Spleen (tissue), 11 donors: ENCODE measurements around the gene RNF31. TPM values are rescaled to one million over a fixed set of nuclear protein-coding genes. Genes with fewer than 3 reads are reported as not detected.

ENCODE experiments used
- DNase-seq: peaks from one replicate; pipeline ENCODE4 v3.0.0-alpha.2; 2020
- H3K27ac ChIP-seq, 8 donors: fragments of 200-600 bp; sonication (generic) in 7 of 8; 1 replicate in 4 of 8; 2 replicates in 4 of 8; pipeline versions ENCODE4 v1.5.0 to v1.8.0; 2016 to 2021; ENCODE audit warnings: inconsistent platforms in 4 of 8, mild to moderate bottlenecking in 4 of 8, moderate library complexity in 1 of 8
- H3K27me3 ChIP-seq, 7 donors: fragments of 200-600 bp; sonication (generic) in 6 of 7; replicated peaks in 1 of 7; 1 replicate in 4 of 7; 2 replicates in 3 of 7; pipeline versions ENCODE4 v1.5.0 to v1.8.0; 2016 to 2021; ENCODE audit warnings: inconsistent platforms in 3 of 7, mild to moderate bottlenecking in 1 of 7
- H3K36me3 ChIP-seq, 6 donors: fragments of 200-600 bp; sonication (generic) in 5 of 6; 1 replicate in 4 of 6; 2 replicates in 2 of 6; pipeline versions ENCODE4 v1.5.0 to v1.8.0; 2016 to 2021; ENCODE audit warnings: inconsistent platforms in 2 of 6
- H3K4me1 ChIP-seq, 6 donors: fragments of 200-600 bp; sonication (generic) in 5 of 6; 1 replicate in 3 of 6; 2 replicates in 3 of 6; pipeline versions ENCODE4 v1.5.0 to v1.8.0; 2016 to 2021; ENCODE audit warnings: inconsistent platforms in 3 of 6
- H3K4me3 ChIP-seq, 8 donors: fragments of 200-600 bp; sonication (generic) in 7 of 8; 1 replicate in 4 of 8; 2 replicates in 4 of 8; pipeline versions ENCODE4 v1.5.0 to v1.8.0; 2016 to 2021; ENCODE audit warnings: inconsistent platforms in 4 of 8, mild to moderate bottlenecking in 4 of 8, moderate library complexity in 2 of 8
- H3K9me3 ChIP-seq, 8 donors: fragments of 200-600 bp; sonication (generic) in 7 of 8; 1 replicate in 4 of 8; 2 replicates in 4 of 8; pipeline versions ENCODE4 v1.5.0 to v1.8.0; 2016 to 2021; ENCODE audit warnings: inconsistent platforms in 4 of 8
- CTCF ChIP-seq, 11 experiments: fragments of 200-600 bp in 7 of 11; fragments of 450-650 bp in 4 of 11; sonication (generic) in 4 of 11; IDR thresholded peaks in 8 of 11; conservative IDR thresholded peaks in 3 of 11; 1 replicate in 7 of 11; 2 replicates in 4 of 11; pipeline versions ENCODE4 v1.4.0 to v1.8.0; 2016 to 2021; ENCODE audit warnings: antibody characterized with exemption in 11 of 11, inconsistent platforms in 4 of 11, mild to moderate bottlenecking in 1 of 11
- POLR2A ChIP-seq, 3 donors: fragments of 450-650 bp; IDR thresholded peaks; one replicate each; pipeline ENCODE4 v1.5.1; 2017; ENCODE audit warnings: antibody characterized with exemption in 3 of 3, mild to moderate bottlenecking in 1 of 3
- POLR2AphosphoS5 ChIP-seq, 3 donors: sonication (generic); formaldehyde crosslinking; IDR thresholded peaks; one replicate each; pipeline ENCODE4 v1.5.1; 2017; ENCODE audit warnings: antibody characterized with exemption in 3 of 3
- WGBS, 5 donors: extraction: QIAGEN DNeasy Blood & Tissue Kit in 3 of 5; methylation state at CpG; one replicate each; pipeline versions ENCODE4 v1.1.5 to v1.1.7; 2013 to 2018; 5-methylcytosine and 5-hydroxymethylcytosine counted together
- intact Hi-C: fragments of 100-400 bp; cut with DNase I; formaldehyde crosslinking; loops from one replicate; pipeline ENCODE4 v1.15.0; 2023; ENCODE audit warnings: low total_unique reads
- polyA plus RNA-seq, 3 donors: library from polyadenylated mRNA; stranded (reverse); fragments of 200-250 nt; gene quantifications; one replicate each; pipeline ENCODE4 v1.2.1, GENCODE V29; 2013
- total RNA-seq, 7 donors: library from RNA; depleted of rRNA in 3 of 7; stranded (reverse); fragments of >200 nt in 3 of 7; fragmentation: NEBNext Ultra II Directional in 4 of 7; extraction: Animal tissue kit (Norgen Biotek cat#: 25700) in 4 of 7; gene quantifications; one replicate each; pipeline versions ENCODE4 v1.1.0 to v1.2.1, GENCODE V29; 2016 to 2021
- donor health status: healthy with polysubstance abuse.
- donor health status: DM: no; HTN: no; CAD: no; lungs with moderate emphysema.
- donor health status: DM: no; HTN: no; CAD: no.
- donor health status: Bipolar disorder and iron deficiency.
- donor health status: healthy.
- donor health status: DM: no; HTN: no; CAD: no.
- donor health status: DM: yes; HTN: yes; CAD: no.

RNF31 gene
- total and polyA plus RNA-seq, 10 donors = 56.5 to 148 (median 103) TPM

- WGBS, 5 donors = 95 to 97% (median 96%) methylated on average over 8 of the region's 8 CpGs
- peak; percentile 33 for DNase-seq
- H3K27me3 ChIP-seq = no peaks in the 10 kb centered on the region
- H3K9me3 ChIP-seq = no peaks in the 10 kb centered on the region
- peaks cover 12 to 55% (median 35%) of the 10 kb centered on the region in 6 donors for H3K4me1 ChIP-seq
- intact Hi-C loops = no loop called here
- H3K27ac ChIP-seq = peak overlapping the region in 1 of 8 donors; percentile 67
- no peak overlapping the region for H3K4me3 ChIP-seq
- peaks cover 3 to 88% (median 71%) of the 10 kb centered on the region in 6 donors for H3K36me3 ChIP-seq
- TF ChIP-seq POLR2AphosphoS5 (IDR thresholded peaks at IDR 0.05) (no peak), POLR2A (IDR thresholded peaks at IDR 0.05) (no peak)
Observed at GRCh38 chr14:24121210-24121609, 26.1 kb upstream of the RNF31 start.

GRCh38 chr14:24122416-24122815 is 24.9 kb upstream of the RNF31 start:
- H3K9me3 ChIP-seq = no peaks in the 10 kb centered on the region
- DNase-seq = no peak
- intact Hi-C loops = no loop called here

GRCh38 chr14:24122898-24123297 is 24.4 kb upstream of the RNF31 start:
- peaks cover 0 to 74% (median 64%) of the 10 kb centered on the region in 6 donors for H3K36me3 ChIP-seq
- intact Hi-C loops = no loop called here
- H3K4me1 ChIP-seq = peaks cover 0 to 46% (median 24%) of the 10 kb centered on the region in 6 donors
- no peaks in the 10 kb centered on the region for H3K9me3 ChIP-seq
- TF ChIP-seq POLR2AphosphoS5 (IDR thresholded peaks at IDR 0.05) (peak in 2 of 3 donors; percentile 19 to 42), CTCF (IDR thresholded peaks at IDR 0.05 in 8 of 11, conservative IDR thresholded peaks at IDR 0.05 in 3 of 11) (no peak)
- peak; percentile 71 for DNase-seq
- H3K27me3 ChIP-seq = no peaks in the 10 kb centered on the region
- WGBS, 5 donors = 87 to 97% (median 92%) methylated on average over 7 to 8 of the region's 8 CpGs
- peak overlapping the region in 5 of 8 donors; percentile 43 to 75 (median 67) for H3K27ac ChIP-seq
- no peak overlapping the region for H3K4me3 ChIP-seq

More at GRCh38 chr14:24122416-24122815, 24.9 kb upstream of the RNF31 start:
- H3K27me3 ChIP-seq = no peaks in the 10 kb centered on the region
- peaks cover 0 to 46% (median 23%) of the 10 kb centered on the region in 6 donors for H3K4me1 ChIP-seq
- 70 to 90% (median 83%) methylated on average over 4 of the region's 4 CpGs for WGBS, 5 donors
- TF ChIP-seq CTCF (IDR thresholded peaks at IDR 0.05 in 8 of 11, conservative IDR thresholded peaks at IDR 0.05 in 3 of 11) (no peak), POLR2A (IDR thresholded peaks at IDR 0.05) (no peak), POLR2AphosphoS5 (IDR thresholded peaks at IDR 0.05) (no peak)
- H3K36me3 ChIP-seq = peaks cover 3 to 79% (median 67%) of the 10 kb centered on the region in 6 donors
- no peak overlapping the region for H3K4me3 ChIP-seq
- peak overlapping the region in 4 of 8 donors; percentile 43 to 75 (median 70) for H3K27ac ChIP-seq

GRCh38 chr14:24123424-24124417 is 23.6 kb upstream of the RNF31 start:
- WGBS, 5 donors = 72 to 85% (median 80%) methylated on average over 8 to 9 of the region's 9 CpGs
- peaks cover 0 to 45% (median 24%) of the 10 kb centered on the region in 6 donors for H3K4me1 ChIP-seq
- intact Hi-C loops = no loop called here
- no peaks in the 10 kb centered on the region for H3K27me3 ChIP-seq
- H3K27ac ChIP-seq = peak overlapping the region in 7 of 8 donors; percentile 18 to 75 (median 51)
- no peak for TF ChIP-seq POLR2A (IDR thresholded peaks at IDR 0.05)
- TF ChIP-seq POLR2AphosphoS5 (IDR thresholded peaks at IDR 0.05) = peak in 1 of 3 donors; percentile 12
- no peak for TF ChIP-seq CTCF (IDR thresholded peaks at IDR 0.05 in 8 of 11, conservative IDR thresholded peaks at IDR 0.05 in 3 of 11)
- H3K9me3 ChIP-seq = no peaks in the 10 kb centered on the region
- H3K4me3 ChIP-seq = no peak overlapping the region
- peaks cover 0 to 66% (median 56%) of the 10 kb centered on the region in 6 donors for H3K36me3 ChIP-seq
- DNase-seq = peak; percentile 51
